Common myeloid progenitor, CD34-positive (primary cell): Measurements from ENCODE around the gene CHAC1.

Source experiments
- CTCF ChIA-PET: fragments of 350-600 bp; sonication (Branson Sonifier 250); formaldehyde crosslinking; loops from one replicate; lab custom pipeline; 2021; ENCODE audit warnings: antibody characterized with exemption; lab: Charles Lee
- POLR2A ChIA-PET: fragments of 350-600 bp; sonication (Branson Sonifier 250); formaldehyde crosslinking; loops from one replicate; lab custom pipeline; 2021; ENCODE audit warnings: antibody characterized with exemption; lab: Charles Lee
- DNase-seq, 3 donors: peaks; one replicate each; pipeline versions ENCODE4 v3.0.0 to v3.0.0-alpha.2; 2013
- H3K27ac ChIP-seq, 2 experiments: 1 replicate in 1 of 2; 2 replicates in 1 of 2; pipeline ENCODE4 v1.7.0; 2013; ENCODE audit warnings: inconsistent platforms in 2 of 2, low read length in 2 of 2, mild to moderate bottlenecking in 2 of 2, low read depth in 1 of 2, moderate library complexity in 1 of 2; ENCODE audit not compliant: severe bottlenecking in 2 of 2, insufficient read depth in 1 of 2, poor library complexity in 1 of 2
- H3K27me3 ChIP-seq, 5 experiments: replicated peaks in 2 of 5; 1 replicate in 3 of 5; 2 replicates in 2 of 5; pipeline versions ENCODE4 v1.6.1 to v1.7.0; 2013; ENCODE audit warnings: low read length in 4 of 5, mild to moderate bottlenecking in 2 of 5, moderate library complexity in 2 of 5, inconsistent platforms in 1 of 5; ENCODE audit not compliant: insufficient read depth in 5 of 5, control insufficient read depth in 4 of 5
- H3K36me3 ChIP-seq, 4 experiments: 1 replicate in 2 of 4; 2 replicates in 2 of 4; pipeline versions ENCODE4 v1.6.1 to v1.7.0; 2013; ENCODE audit warnings: low read length in 3 of 4, control low read depth in 1 of 4, mild to moderate bottlenecking in 1 of 4; ENCODE audit not compliant: control insufficient read depth in 4 of 4, insufficient read depth in 4 of 4
- H3K4me1 ChIP-seq, 4 experiments: 1 replicate in 3 of 4; 2 replicates in 1 of 4; pipeline versions ENCODE4 v1.6.1 to v1.7.1; 2013; ENCODE audit warnings: low read length in 3 of 4, mild to moderate bottlenecking in 3 of 4, control low read depth in 1 of 4, inconsistent platforms in 1 of 4, moderate library complexity in 1 of 4; ENCODE audit not compliant: control insufficient read depth in 4 of 4, insufficient read depth in 4 of 4; ENCODE audit errors: control extremely low read depth in 1 of 4
- H3K4me3 ChIP-seq, 7 experiments: 1 replicate in 4 of 7; 2 replicates in 3 of 7; pipeline versions ENCODE4 v1.5.1 to v1.7.0; 2013; ENCODE audit warnings: mild to moderate bottlenecking in 7 of 7, low read length in 6 of 7, moderate library complexity in 6 of 7, inconsistent platforms in 2 of 7, low read depth in 2 of 7, control low read depth in 1 of 7; ENCODE audit not compliant: insufficient read depth in 4 of 7, control insufficient read depth in 1 of 7; ENCODE audit errors: extremely low read depth in 1 of 7
- H3K9me3 ChIP-seq, 5 experiments: 1 replicate in 4 of 5; 2 replicates in 1 of 5; pipeline versions ENCODE4 v1.6.1 to v1.7.1; 2013; ENCODE audit warnings: low read length in 4 of 5, mild to moderate bottlenecking in 2 of 5, inconsistent platforms in 1 of 5, low read depth in 1 of 5, moderate library complexity in 1 of 5; ENCODE audit not compliant: control insufficient read depth in 4 of 5, insufficient read depth in 2 of 5; ENCODE audit errors: control extremely low read depth in 1 of 5
- WGBS: methylation state at CpG from one replicate; pipeline ENCODE4 v1.1.5; 2013; ENCODE audit not compliant: insufficient coverage; 5-methylcytosine and 5-hydroxymethylcytosine counted together

CHAC1 gene

GRCh38 chr15:40957041-40957555, 3.8 kb downstream of the CHAC1 start:
- WGBS, result 95% methylated on average over 2 of the region's 4 CpGs
- Histone ChIP-seq H3K27me3 (peaks cover 0 to 8% (median 0%) of the 10 kb centered on the region in 5 experiments), H3K27ac (no peak overlapping the region), H3K9me3 (no peaks in the 10 kb centered on the region), H3K4me3 (no peak overlapping the region), H3K36me3 (no peaks in the 10 kb centered on the region), H3K4me1 (peaks cover 0 to 30% (median 28%) of the 10 kb centered on the region in 4 experiments)
- POLR2A ChIA-PET, result no interaction called here
- DNase-seq, result no peak
- CTCF ChIA-PET, result interaction anchor here (1.3 to 1.8 kb wide), 4 partner anchors 12 to 46 kb away, joined by 4 to 7 read pairs (median 5); no protein-coding TSS in a partner anchor

- POLR2A ChIA-PET, result no interaction called here
- no peaks in the 10 kb centered on the region for H3K9me3 ChIP-seq
- CTCF ChIA-PET, result interaction anchor here (1.3 to 2.2 kb wide), 4 partner anchors 11 to 64 kb away, joined by 4 to 7 read pairs (median 6); no protein-coding TSS in a partner anchor
- no peak overlapping the region for H3K27ac ChIP-seq
- H3K36me3 ChIP-seq, result no peaks in the 10 kb centered on the region
- H3K4me1 ChIP-seq, result peaks cover 0 to 25% (median 24%) of the 10 kb centered on the region in 4 experiments
- H3K27me3 ChIP-seq, result peaks cover 0 to 7% (median 0%) of the 10 kb centered on the region in 5 experiments
- DNase-seq, result no peak
- WGBS, result 98% methylated on average over 7 of the region's 9 CpGs
- H3K4me3 ChIP-seq, result no peak overlapping the region
These were observed 4.3 kb downstream of the CHAC1 start for GRCh38 chr15:40957581-40958051.

- Histone ChIP-seq H3K4me1 (peaks cover 0 to 21% (median 19%) of the 10 kb centered on the region in 4 experiments), H3K9me3 (no peaks in the 10 kb centered on the region), H3K36me3 (no peaks in the 10 kb centered on the region), H3K4me3 (no peak overlapping the region), H3K27ac (no peak overlapping the region), H3K27me3 (peaks cover 0 to 7% (median 0%) of the 10 kb centered on the region in 5 experiments)
- ChIA-PET POLR2A (no interaction called here), CTCF (interaction anchor here (1.3 to 2.2 kb wide), 4 partner anchors 11 to 64 kb away, joined by 4 to 7 read pairs (median 6); no protein-coding TSS in a partner anchor)
- 84% methylated on average over 2 of the region's 6 CpGs for WGBS
- no peak for DNase-seq
These were observed 4.9 kb downstream of the CHAC1 start for GRCh38 chr15:40958146-40958545.

- Histone ChIP-seq H3K27me3 (peaks cover 0 to 7% (median 0%) of the 10 kb centered on the region in 5 experiments), H3K27ac (no peak overlapping the region), H3K4me3 (no peak overlapping the region), H3K9me3 (no peaks in the 10 kb centered on the region), H3K36me3 (no peaks in the 10 kb centered on the region), H3K4me1 (peaks cover 0 to 16% (median 13%) of the 10 kb centered on the region in 4 experiments)
- DNase-seq, result no peak
- ChIA-PET POLR2A (no interaction called here), CTCF (interaction anchor here (1.5 to 2.2 kb wide), 3 partner anchors 17 to 63 kb away, joined by 5 to 7 read pairs (median 6); no protein-coding TSS in a partner anchor)
- WGBS, result 85% methylated on average over 7 of the region's 8 CpGs
These were observed 5.5 kb downstream of the CHAC1 start for GRCh38 chr15:40958723-40959122.

GRCh38 chr15:40959331-40960141, 6.3 kb downstream of the CHAC1 start:
- DNase-seq, result peak in 2 of 3 donors; percentile 66 to 73
- peaks cover 0 to 11% (median 9%) of the 10 kb centered on the region in 4 experiments for H3K4me1 ChIP-seq
- H3K27ac ChIP-seq, result no peak overlapping the region
- no peaks in the 10 kb centered on the region for H3K27me3 ChIP-seq
- no peaks in the 10 kb centered on the region for H3K36me3 ChIP-seq
- POLR2A ChIA-PET, result no interaction called here
- H3K4me3 ChIP-seq, result peak overlapping the region in 1 of 7 experiments; percentile 4
- CTCF ChIA-PET, result interaction anchor here (0.6 to 2.2 kb wide), 4 partner anchors 10 to 62 kb away, joined by 3 to 6 read pairs (median 4); no protein-coding TSS in a partner anchor
- 78% methylated on average over 9 of the region's 22 CpGs for WGBS
- no peaks in the 10 kb centered on the region for H3K9me3 ChIP-seq

GRCh38 chr15:40960151-40960885, 7.0 kb downstream of the CHAC1 start:
- H3K27ac ChIP-seq, result no peak overlapping the region
- no peaks in the 10 kb centered on the region for H3K27me3 ChIP-seq
- ChIA-PET POLR2A (no interaction called here), CTCF (interaction anchor here (1.4 to 2.2 kb wide), 3 partner anchors 11 to 62 kb away, joined by 4 to 6 read pairs (median 4); no protein-coding TSS in a partner anchor)
- no peak for DNase-seq
- peaks cover 0 to 11% (median 9%) of the 10 kb centered on the region in 4 experiments for H3K4me1 ChIP-seq
- 89% methylated on average over 12 of the region's 16 CpGs for WGBS
- H3K9me3 ChIP-seq, result no peaks in the 10 kb centered on the region
- no peak overlapping the region for H3K4me3 ChIP-seq
- no peaks in the 10 kb centered on the region for H3K36me3 ChIP-seq
